G401 (cell line): ENCODE data around the gene GTF2I. TPM values are rescaled to one million over a fixed set of nuclear protein-coding genes. Genes with fewer than 3 reads are reported as not detected.
"Not testable (repeated sequence)": the region's sequence is repeated elsewhere in the genome, so short reads cannot be mapped to it uniquely, and the experiment has no call there.

Source experiments
- DNase-seq: peaks from one replicate; pipeline ENCODE4 v3.0.0-alpha.2; 2015; ENCODE audit warnings: low spot score
- in situ Hi-C: cut with HindIII; loops from 2 replicates; pipeline ENCODE4 v1.10.0; 2016; ENCODE audit warnings: low sequenced_read_pairs, mixed read lengths
- total RNA-seq: library from RNA; depleted of rRNA; stranded (reverse); fragments of >200 nt; shearing (Covaris generic); gene quantifications from 2 replicates; pipeline ENCODE4 v1.2.3, GENCODE V29; 2014

GTF2I gene
- total RNA-seq, 1 experiment from 2014 or later: 105 TPM

DNA sequence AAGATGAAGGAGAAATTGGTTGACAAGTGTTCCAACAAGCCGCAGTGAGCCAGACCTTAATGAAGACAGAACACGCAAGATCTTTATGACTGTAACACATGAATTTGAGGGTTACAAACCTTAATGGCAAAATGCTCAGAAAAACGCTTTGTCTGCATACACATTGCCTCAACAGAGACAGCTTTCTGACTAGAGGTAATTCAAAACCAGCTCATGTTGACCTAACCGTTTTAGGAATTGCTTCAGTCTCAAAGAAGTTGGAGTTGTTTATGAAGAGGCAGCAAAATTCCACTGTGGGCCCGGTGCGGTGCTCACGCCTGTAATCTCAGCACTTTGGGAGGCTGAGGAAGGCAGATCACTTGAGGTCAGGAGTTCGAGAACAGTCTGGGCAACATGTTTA, 2.2 kb upstream of the GTF2I start:
- DNase-seq: no peak
- in situ Hi-C loops: no loop called here

DNA sequence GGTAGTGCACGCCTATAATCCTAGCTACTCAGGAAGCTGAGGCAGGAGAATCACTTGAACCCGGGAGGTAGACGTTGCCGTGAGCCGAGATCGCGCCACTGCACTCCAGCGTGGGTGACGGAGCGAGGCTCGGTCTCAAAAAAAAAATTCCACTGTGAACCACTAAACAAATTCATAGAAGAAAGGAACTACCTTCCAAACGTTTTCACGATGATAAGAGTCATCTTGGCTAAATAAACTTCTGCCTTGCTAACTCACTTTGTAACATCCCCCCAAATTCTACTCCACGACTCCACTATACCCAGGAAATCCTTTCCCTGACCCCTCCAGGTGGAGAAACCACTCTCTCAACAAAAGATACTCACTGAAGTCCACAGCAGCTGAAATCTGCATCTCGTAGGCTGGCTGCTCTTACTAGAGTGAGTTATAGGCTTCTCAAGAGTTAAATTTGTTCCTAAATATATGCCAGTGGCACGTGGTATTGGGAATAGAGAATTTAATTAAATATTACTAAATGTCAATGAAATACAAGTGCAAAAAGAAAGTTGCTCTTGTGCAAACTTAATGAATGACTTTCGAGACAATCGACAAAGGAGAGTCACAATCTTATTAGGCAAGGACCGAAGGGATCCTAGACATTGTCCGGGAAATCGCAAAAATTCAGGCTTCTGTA, 1.6 kb upstream of the GTF2I start:
- no peak for DNase-seq
- in situ Hi-C loops: no loop called here

DNA sequence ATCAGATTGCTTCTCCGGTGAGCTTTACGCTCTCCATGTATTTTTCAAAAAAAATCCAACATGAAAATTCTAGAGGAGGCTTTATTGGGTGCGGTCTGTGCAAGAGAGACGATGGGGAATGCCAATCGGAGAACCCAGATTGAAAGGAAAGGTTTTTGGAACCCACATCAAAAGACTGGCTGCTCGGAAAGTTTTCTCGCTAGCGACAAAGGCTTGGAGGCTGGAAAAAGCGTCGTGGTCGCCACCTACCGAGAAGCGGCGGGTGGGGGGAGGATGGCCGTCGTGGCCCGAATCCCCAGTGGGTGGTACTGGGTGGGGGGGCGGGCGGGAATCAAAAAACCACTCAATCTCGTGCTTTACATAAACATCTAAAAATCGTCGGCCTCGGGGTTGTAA, 1.1 kb upstream of the GTF2I start:
- in situ Hi-C loops: no loop called here
- DNase-seq: peak; percentile 57

DNA sequence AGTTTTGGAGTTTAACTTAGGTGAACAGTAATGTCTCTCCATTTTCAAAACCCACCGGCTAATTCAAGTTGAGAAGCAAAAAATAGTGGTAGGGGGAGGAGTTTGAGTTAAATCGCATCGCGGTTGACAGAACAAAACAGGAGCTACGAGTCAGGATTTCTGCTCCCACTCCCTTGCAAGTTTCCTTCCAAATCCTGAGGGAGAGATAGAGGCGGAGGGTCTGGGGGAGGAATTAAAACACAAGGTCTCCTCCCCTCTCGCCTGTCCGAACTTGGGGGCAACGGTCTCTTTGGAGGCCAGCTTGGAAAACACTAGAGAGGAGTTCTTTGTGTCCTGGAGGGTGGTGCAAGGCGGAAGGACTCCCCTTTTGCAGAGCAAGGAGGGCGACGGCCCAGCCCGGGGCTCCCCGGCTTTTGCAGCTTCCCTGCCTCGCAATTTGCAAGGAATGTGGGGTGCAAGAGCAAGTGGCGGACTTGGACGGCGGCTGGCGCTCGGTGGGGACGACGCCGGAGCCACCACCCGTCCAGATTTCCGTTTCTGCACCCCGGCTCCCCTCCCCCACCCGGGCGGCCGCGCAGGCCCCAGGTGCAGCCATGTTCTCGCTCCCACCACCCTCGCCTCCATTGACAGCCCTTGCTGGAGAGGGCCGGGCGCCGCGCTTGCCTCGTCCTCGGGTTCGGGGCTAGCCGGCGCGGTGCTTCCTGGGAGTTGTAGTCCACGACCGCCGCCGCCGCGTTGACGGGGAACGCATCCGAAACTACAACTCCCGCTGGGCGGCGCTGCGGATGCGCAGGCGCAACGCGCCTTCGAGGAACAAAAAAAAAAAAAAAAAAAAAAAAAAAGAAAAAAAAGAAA, 454 bp upstream of the GTF2I start:
- in situ Hi-C loops: no loop called here
- DNase-seq: peak; percentile 96

DNA sequence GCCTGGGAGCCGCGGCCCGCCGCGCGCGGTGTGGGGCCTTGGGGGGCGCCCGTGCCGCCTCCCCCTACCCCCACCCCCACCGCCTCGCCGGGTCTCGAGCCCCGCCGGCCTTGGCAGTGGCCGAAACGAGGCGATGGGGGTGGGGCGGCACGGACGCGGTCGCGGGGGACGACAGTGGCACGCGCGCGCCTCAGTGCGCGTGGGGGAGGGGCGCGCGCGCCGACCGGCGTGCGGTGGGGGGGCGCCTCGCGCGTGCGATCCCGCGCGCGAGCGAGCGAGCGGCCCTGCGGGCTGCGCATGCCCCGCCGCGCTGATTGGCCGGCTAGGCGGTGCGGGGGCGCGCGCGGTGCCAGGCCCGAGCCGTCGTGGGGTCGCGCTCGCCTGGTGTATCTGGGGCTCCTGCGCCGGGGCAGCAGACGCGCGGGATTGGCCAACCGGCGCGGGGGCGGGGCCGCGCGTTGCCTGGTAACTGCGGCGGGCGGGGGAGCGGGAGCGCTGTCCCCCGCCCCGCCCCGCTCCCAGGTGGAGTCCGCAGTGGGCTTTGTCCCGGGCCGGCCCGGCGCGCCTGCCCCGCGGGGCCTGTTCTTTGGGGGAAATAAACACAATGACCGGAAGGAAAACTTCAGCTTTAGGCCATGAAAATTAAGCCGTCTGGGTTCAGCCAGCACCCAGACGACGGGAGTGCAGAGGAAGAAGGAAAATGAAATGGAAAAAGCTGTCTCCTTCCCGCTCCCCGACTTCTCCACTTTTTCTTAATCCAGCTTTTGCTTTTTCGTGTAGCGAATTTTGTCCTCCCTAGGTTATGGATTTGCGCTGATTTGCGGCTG, 873 bp downstream of the GTF2I start:
- DNase-seq: peak; percentile 94
- in situ Hi-C loops: no loop called here

DNA sequence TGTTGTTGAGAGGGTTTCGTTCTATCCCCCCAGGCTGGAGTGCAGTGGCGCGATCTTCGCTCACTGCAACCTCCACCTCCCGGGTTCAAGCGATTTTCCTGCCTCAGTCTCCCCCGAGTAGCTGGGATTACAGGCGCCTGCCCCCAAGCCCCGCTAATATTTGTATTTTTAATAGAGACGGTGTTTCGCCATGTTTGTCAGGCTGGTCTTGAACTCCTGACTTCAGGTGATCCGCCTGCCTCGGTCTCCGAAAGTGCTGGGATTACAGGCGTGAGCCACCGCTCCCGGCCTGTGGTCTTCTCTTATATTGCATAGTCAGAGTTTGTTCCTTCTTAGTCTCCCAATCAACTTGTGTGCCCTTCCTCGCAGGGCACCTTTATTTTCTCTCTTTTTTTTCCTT, 2.7 kb downstream of the GTF2I start:
- DNase-seq, in situ Hi-C loops: not testable (repeated sequence)

DNA sequence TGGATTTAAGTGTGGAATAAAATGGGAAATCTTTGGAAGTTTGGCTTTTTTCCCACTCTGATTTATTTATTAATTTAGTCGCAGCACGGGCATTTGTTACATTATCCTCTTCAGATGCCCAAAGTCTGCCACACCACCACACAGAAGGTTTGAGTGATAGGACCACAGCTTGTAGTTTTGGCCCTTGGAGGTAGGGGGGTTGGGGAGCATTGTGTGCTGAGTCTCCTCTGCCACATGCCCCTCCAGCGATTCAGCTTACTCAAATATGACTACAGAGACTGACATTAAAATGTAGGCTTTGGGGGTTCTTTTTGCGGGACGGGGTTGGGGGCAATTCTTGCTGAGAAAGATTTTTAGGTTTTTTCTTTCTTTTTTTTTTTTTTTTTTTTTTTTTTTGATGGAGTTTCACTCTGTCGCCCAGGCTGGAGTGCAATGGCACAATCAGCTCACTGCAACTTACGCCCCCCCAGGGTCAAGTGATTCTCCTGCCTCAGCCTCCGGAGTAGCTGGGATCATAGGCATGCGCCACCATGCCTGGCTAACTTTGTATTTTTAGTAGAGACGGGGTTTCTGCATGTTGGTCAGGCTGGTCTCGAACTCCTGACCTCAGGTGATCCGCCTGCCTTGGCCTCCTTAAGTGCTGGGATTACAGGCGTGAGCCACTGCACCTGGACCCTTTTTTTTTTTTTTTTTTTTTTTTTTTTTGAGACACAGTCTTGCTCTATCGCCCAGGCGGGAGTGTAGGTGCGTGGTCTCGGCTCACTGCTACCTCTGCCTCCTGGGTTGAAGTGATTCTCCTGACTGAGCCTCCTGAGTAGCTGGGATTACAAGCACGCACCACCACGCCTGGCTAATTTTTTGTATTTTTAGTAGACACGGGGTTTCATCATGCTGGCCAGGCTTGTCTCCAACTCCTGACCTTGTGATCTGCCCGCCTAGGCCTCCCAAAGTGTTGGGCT, 4.6 kb downstream of the GTF2I start:
- DNase-seq, in situ Hi-C loops: not testable (repeated sequence)

DNA sequence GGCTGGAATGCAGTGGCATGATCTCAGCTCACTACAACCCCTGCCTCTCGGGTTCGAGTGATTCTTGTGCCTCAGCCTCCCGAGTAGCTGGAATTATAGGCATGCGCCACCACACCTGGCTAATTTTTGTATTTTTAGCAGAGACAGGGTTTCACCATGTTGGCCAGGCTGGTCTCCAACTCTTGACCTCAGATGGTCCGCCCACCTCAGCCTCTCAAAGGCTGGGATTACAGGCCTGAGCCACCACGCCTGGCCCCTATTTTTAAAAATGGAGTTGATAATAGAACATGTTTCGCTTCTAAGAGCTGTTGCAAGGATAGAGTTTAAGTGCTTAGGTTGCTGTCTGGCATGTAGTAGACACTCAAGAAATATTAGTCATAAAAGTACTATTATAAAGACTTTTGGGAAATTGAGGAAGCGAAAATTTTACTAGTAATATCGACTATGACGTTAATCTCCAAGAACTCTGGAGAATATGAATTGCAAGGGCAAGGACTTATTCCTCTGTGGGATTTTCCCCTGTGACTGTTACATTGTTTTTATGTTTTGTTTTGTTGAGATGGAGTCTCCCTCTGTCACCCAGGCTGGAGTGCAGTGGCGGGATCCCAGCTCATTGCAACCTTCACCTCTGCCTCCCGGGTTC, 7.9 kb downstream of the GTF2I start:
- no peak for DNase-seq
- in situ Hi-C loops: no loop called here

DNA sequence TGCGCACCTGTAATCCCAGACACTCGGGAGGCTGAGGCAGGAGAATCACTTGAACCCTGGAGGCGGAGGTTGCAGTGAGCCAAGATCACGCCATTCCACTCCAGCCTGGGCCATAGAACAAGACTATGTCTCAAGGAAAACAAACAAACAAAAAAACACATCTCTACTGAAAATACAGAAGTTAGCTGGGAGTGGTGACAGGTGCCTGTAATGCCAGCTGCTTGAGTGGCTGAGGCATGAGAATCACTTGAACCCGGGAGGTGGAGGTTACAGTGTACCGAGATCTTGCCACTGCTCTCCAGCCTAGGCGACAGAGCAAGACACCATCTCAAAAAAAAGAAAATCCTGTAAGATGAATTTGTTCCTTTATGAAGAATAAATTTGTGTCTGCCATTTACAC, 9.5 kb downstream of the GTF2I start:
- DNase-seq: not testable (repeated sequence)

DNA sequence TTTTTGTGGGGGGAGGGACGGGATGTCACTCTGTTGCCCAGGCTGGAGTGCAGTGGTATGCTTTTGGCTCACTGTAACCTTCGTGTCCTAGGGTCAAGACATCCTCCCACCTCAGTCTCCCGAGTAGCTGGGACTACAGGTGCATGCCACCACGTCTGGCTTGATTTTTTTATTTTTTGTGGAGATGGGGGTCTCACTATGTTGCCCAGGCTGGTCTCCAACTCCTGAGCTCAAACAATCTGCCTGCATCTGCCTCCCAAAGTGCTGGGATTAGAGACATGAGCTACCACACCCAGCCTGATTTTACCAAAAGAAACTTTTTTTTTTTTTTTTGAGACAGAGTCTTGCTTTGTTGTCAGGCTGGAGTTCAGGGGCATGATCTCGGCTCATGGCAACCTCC, 10.0 kb downstream of the GTF2I start:
- in situ Hi-C loops, DNase-seq: not testable (repeated sequence)

More for the DNA sequence above, 9.5 kb downstream of the GTF2I start:
- in situ Hi-C loops: not testable (repeated sequence)

DNA sequence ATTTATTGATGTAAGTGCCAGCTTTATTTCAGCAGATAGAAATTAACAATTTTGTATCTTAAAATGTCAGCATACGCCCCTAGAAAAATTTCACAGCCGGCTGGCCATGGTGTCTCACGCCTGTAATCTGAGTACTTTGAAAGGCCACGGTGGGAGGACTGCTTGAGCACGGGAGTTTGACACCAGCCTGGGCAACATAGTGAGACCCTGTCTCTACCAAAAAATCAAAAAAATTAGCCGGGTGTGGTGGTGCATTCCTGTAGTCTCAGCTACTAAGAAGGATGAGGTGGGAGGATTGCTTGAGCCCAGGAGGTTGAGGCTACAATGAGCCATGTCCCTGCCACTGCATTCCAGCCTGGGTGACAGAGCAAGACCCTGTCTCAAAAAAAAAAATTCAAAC, 14.1 kb downstream of the GTF2I start:
- in situ Hi-C loops: no loop called here
- DNase-seq: no peak

DNA sequence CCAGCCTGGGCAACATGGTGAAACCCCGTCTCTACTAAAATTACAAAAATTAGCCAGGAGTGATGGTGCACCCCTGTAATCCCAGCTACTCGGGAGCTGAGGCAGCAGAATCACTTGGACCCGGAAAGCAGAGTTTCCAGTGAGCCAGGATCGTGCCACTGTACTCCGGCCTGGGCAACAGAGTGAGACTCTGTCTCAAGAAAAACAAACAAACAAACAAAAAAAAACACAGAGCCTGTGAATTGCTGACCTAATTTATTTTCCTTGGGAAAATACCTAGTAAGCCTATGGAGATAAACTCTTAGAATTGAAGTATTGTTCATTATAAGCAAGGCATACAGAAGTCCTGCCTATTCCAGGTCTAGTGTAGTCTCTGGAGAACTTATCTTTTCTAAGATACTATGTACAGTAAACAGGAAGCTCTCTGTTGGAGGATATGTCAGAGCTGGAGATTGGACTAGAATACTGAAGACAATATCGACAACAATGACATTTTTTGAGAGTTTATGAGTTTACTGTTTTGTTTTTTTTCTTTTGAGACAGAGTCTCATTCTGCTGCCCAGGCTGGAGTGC, 14.9 kb downstream of the GTF2I start:
- in situ Hi-C loops: no loop called here
- no peak for DNase-seq

DNA sequence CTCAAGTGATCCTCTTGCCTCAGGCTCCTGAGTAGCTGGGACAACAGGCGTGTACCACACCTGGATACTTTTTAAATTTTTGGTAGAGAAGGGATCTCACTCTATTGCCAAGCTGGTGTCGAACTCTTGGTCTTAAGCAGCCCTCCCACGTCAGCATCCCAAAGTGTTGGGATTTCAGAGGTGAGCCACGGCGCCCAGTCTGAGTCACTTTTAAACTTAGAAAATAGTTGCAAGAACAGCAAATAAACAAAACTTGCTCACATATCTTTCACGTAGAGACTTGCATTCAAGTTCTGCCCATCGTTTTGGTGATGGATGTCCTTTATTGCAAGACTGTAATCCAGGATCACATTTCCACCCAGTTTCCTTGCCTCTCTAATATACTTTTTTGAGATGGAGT, 16.6 kb downstream of the GTF2I start:
- no peak for DNase-seq
- in situ Hi-C loops: no loop called here

DNA sequence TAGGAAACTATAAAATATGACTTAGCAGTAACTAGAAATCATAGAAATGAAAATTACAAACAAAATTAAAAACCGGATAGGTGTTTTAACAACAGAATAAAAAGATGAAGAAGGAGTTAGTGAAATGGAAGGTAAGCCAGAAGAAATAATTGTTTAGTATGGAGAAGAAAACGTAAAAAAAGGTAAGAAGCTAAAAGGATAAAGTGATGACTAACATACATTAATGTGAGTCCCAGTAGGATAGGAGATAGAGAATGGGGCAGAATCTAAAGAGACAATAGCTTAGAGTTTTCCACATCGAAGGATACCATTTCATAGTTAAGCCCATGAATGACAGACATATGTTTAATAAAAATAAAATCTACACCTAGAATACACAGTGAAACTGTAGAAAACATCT, 25.3 kb downstream of the GTF2I start:
- in situ Hi-C loops: no loop called here
- DNase-seq: no peak

DNA sequence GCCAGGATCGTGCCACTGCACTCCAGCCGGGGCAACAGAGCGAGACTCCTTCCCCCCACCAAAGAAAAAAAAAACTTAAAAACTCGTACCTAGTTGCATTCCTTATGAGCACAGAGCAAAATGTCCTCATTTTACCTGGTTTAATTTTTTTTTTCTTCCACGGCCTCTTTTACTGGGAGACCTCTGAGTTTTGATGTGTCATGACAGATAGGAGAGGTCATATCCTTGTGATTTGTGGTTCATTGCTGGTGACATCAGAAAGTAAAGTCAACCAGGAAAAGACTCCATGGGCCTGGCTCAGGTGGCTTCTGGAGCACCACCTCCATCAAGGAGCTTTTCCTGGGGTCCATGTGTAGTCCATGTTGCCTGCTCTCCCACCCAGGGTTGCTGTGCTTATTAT, 26.3 kb downstream of the GTF2I start:
- no peak for DNase-seq
- in situ Hi-C loops: no loop called here

DNA sequence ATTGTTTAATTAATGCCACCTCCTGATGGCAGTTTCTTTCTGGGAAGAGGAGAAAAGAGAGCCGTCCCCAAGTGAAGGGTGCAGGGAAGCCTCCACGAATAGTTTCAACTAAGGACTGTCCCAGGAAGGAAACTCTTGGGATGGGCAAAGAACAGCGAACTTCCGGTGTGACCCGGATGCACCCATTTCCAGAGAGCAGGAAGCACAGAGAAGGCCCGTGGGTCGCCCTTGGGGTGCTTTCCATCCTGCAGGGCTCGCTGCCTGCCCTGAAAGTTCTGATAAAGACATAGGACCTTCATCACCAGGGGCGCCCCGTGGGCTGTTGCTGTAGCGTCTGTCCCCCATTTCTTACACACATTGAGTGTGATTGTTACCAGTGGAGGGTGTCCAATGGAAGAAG, 27.0 kb downstream of the GTF2I start:
- DNase-seq: no peak
- in situ Hi-C loops: no loop called here

DNA sequence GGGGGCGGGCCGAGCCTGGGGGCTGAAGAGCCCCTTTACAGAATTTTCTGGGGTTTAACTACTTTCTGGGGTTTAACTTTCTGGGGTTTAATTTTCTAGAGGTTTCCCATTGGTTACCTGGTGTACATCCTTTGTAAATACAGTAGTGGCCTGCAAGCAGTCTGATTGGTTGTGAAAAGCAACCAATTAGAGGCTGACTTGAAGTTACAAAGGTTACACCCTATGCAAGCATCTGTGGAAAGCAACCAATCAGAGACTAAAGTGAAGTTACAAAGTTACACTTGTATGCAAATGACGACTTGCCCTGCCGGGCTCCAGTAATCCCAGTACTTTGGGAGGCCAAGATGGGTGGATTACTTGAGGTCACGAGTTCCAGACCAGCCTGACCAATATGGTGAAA, 27.4 kb downstream of the GTF2I start:
- in situ Hi-C loops: no loop called here
- DNase-seq: no peak

DNA sequence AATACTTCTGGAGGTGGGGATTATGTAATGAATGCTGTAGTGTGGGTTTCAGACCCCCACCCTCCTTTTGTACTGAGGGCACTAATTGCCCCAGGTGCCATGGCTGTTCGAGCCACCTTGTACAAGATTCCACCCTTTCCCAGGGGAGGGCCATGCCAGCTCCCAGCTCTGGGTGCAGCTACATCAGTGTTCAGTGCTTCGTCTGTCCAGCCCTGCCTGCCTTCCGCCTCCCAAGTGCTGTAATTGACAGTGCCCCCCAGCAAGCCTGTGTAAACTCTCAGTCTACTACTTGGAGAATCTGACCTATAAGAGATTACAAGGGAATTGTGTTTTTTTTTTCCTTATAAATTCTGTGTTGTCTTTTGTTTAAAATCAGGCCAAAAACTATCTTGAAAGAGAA, 33.0 kb downstream of the GTF2I start:
- DNase-seq: no peak
- in situ Hi-C loops: no loop called here
